Measurements from ENCODE around the gene DCST2.
"Not testable (repeated sequence)": the region's sequence is repeated elsewhere in the genome, so short reads cannot be mapped to it uniquely, and the experiment has no call there.

DCST2 gene

DNA sequence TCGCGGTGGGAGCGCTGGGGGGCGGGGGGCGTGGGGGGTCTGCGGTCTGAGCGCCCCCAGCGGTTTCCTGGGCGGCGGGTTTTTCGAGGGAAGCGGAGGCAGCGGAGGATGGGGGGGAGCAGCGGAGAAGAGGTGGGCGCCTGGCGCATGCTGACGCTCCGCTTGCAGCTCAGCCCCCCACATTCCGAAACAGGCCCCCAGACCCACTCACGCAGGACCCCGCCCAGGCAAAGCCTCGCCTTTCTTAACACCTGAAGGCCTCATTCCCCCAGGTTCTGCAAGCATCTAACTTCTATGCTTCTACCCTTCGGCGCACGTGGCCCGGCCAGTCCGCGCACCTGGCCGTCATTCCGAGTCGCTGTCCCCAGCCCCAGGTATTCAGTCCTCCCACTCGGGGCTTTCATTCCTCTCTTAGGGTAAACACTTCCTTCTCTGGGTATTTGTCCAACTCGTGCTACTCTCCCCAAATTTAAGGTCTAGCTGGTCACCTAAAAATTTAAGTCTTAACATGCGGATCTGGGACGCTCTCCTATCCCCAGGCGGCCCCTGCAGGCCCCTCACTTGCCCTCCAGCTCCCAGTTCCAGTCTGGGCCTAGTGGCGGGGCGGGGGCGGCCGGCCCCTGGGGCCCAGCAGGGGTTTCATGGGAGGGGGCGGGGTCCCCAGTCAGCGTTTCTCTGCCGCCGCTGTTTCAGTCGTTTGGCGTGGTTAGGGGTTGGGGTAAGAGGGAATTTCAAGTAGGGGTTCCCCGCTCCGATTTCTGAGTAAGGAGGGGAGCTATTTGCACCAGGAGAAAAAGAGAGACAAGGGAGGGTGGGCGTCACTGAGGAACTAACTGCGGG lies 33.8 kb downstream of the DCST2 start:
- DNase-seq, result peak; percentile 61
- TF ChIP-seq, protein P1, sequence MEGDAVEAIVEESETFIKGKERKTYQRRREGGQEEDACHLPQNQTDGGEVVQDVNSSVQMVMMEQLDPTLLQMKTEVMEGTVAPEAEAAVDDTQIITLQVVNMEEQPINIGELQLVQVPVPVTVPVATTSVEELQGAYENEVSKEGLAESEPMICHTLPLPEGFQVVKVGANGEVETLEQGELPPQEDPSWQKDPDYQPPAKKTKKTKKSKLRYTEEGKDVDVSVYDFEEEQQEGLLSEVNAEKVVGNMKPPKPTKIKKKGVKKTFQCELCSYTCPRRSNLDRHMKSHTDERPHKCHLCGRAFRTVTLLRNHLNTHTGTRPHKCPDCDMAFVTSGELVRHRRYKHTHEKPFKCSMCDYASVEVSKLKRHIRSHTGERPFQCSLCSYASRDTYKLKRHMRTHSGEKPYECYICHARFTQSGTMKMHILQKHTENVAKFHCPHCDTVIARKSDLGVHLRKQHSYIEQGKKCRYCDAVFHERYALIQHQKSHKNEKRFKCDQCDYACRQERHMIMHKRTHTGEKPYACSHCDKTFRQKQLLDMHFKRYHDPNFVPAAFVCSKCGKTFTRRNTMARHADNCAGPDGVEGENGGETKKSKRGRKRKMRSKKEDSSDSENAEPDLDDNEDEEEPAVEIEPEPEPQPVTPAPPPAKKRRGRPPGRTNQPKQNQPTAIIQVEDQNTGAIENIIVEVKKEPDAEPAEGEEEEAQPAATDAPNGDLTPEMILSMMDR (IDR thresholded peaks at IDR 0.05), result no peak
- Mint-ChIP-seq H3K9me3 (no peaks in the 10 kb centered on the region), H3K27ac (peak overlapping the region; percentile 98), H3K4me1 (peaks cover 42% of the 10 kb centered on the region), H3K36me3 (ENCODE audit: low read depth) (no peaks in the 10 kb centered on the region), H3K4me3 (peak overlapping the region; percentile 91), H3K27me3 (ENCODE audit: low read depth, poor library complexity) (peaks cover 4% of the 10 kb centered on the region)

DNA sequence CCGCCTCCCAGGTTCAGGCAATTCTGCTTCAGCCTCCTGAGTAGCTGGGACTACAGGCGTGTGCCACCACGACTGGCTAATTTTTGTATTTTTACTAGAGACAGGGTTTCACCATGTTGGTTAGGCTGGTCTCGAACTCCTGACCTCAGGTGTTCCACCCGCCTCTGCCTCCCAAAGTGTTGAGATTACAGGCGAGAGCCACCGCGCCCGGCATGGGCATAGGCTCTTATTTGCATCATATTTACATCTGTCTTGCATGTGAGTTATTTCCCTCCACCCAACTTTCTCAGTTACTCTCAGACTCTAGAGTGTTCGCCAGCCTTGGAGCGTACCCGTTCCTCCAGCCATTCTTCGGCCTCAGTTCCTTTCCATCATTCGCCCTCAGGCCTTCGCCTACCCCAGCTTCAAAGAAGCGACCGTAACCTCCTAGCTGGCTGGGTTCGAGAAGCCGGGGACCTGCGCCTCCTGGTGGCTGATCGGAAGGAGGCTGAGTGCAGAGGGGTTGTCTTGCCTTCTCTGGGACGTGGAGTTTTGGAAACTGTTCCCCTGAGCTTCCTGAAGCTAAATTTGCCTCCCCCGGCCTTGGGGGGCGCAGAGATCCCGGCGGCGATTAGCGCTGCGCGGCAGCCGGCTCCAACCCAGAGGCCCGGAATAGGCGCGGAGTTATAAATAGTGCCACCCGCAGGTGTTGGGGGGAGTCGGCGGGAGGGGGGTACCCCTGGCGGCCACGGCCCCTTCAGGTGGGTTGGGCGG lies 34.6 kb downstream of the DCST2 start:
- peak overlapping the region; percentile 76 for H3K4me3 Mint-ChIP-seq
- TF ChIP-seq, protein P1 (IDR thresholded peaks at IDR 0.05), result peak; percentile 76
- H3K27ac Mint-ChIP-seq, result no peak overlapping the region
- H3K27me3 Mint-ChIP-seq (ENCODE audit: low read depth, poor library complexity), result peaks cover 4% of the 10 kb centered on the region
- peaks cover 40% of the 10 kb centered on the region for H3K4me1 Mint-ChIP-seq
- DNase-seq, result peak; percentile 82
- H3K36me3 Mint-ChIP-seq (ENCODE audit: low read depth), result no peaks in the 10 kb centered on the region
- H3K9me3 Mint-ChIP-seq, result no peaks in the 10 kb centered on the region

DNA sequence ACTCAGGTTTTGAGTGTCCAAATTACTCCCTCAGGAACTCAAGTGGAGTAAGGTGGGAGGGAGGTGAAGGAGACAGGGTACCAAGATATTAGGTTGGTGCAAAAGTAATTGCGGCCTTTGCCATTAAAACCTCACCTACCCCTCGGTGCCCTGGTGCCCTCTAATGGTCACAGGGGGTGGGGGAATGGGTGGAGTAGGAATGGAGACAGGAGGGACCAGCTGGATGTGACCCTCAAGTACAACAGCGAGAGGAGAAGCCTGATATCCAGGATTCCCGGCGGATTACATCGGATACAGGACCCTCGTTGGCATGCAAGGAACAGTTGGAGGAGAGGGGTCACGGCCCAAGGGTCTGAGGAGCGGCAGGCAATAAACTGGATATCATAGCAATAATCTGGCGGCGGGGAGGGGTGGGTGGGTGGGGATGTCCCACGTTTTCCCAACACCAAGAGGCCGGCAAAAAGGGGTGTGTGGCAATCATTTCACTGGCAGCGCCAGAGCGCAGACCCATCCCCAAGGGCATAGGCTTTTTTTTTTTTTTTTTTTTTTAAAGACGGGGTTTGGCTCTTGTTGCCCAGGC lies 35.3 kb downstream of the DCST2 start:
- TF ChIP-seq, protein P1 (IDR thresholded peaks at IDR 0.05), result no peak
- peaks cover 38% of the 10 kb centered on the region for H3K4me1 Mint-ChIP-seq
- H3K36me3 Mint-ChIP-seq (ENCODE audit: low read depth), result no peaks in the 10 kb centered on the region
- DNase-seq, result no peak
- no peaks in the 10 kb centered on the region for H3K9me3 Mint-ChIP-seq
- peaks cover 4% of the 10 kb centered on the region for H3K27me3 Mint-ChIP-seq (ENCODE audit: low read depth, poor library complexity)
- no peak overlapping the region for H3K4me3 Mint-ChIP-seq
- no peak overlapping the region for H3K27ac Mint-ChIP-seq

DNA sequence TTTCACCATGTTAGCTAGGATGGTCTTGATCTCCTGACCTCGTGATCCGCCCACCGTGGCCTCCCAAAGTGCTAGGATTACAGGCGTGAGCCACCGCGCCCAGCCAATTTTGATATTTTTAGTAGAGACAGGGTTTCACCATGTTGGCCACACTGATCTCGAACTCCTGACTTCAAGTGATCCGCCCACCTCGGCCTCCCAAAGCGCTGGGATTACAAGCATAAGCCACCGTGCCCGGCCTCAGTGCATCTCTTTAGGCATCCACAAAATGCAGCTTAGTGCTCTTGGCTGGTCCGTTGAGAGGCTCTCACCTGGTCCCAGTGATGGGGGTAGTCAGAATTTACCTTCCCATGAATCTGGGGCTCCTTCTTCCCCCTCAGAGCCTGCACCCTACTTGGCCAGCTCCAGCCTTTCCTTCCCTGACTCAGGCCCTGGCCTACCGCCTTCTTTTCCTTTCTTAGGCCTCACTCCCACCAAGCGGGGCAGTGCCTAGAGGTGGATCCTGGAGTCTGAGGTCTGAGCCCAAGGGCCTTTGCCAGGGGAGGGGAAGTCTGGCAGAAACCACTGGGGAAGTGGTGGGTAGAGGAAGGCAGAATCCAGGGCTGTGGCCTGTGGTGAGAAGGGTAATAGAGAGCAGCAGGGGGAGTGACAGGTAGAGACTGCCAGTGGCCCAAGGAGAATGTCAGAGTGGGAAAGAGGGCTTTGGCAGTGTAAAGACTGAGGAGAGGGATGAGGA lies 36.4 kb downstream of the DCST2 start:
- Mint-ChIP-seq H3K36me3 (ENCODE audit: low read depth) (no peaks in the 10 kb centered on the region), H3K27me3 (ENCODE audit: low read depth, poor library complexity) (peaks cover 4% of the 10 kb centered on the region), H3K4me1 (peaks cover 48% of the 10 kb centered on the region), H3K4me3 (no peak overlapping the region), H3K9me3 (no peaks in the 10 kb centered on the region), H3K27ac (no peak overlapping the region)
- TF ChIP-seq, protein P1 (IDR thresholded peaks at IDR 0.05), result no peak
- DNase-seq, result no peak

DNA sequence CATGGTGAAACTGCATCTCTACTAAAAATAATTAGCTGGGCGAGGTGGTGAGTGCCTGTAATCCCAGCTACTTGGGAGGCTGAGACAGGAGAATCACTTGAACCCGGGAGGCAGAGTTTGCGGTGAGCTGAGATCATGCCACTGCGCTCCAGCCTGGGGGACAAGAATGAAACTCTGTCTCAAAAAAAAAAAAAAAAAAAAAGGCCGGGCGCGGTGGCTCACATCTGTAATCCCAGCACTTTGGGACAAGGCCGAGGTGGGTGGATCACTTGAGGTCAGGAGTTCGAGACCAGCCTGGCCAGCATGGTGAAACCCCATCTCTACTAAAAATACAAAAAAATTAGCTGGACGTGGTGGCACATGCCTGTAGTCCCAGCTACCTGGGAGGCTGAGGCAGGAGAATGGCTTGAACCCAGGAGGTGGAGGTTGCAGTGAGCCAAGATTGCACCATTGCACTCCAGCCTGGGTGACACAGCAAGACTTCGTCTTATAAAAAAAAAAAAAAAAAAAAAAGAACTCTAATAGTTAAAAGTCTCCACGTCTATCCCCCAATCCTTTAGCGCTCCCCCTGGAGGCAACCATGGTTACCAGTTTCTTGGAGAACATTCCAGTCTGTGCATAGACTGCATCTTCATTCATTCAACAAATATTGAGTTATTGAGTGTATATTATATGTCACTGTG lies 38.1 kb downstream of the DCST2 start:
- peaks cover 48% of the 10 kb centered on the region for H3K4me1 Mint-ChIP-seq
- not testable (repeated sequence) for H3K27ac Mint-ChIP-seq; H3K36me3 Mint-ChIP-seq (ENCODE audit: low read depth); H3K27me3 Mint-ChIP-seq (ENCODE audit: low read depth, poor library complexity); H3K9me3 Mint-ChIP-seq; H3K4me3 Mint-ChIP-seq
- peak; percentile 59 for DNase-seq
- TF ChIP-seq, protein P1 (IDR thresholded peaks at IDR 0.05), result peak; percentile 39

Measured in nephron progenitor cell (in vitro differentiated cells).